Thyroid gland (tissue), 4 donors: ENCODE results near the gene CHRDL2.
"Not testable (repeated sequence)": the region's sequence is repeated elsewhere in the genome, so short reads cannot be mapped to it uniquely, and the experiment has no call there.

ENCODE experiments used
- CTCF ChIP-seq, 6 experiments: fragments of 200-600 bp in 3 of 6; fragments of 450-650 bp in 3 of 6; sonication (generic) in 3 of 6; IDR thresholded peaks; one replicate each; pipeline ENCODE4 v1.5.1; 2016 to 2019; ENCODE audit warnings: antibody characterized with exemption in 6 of 6, mild to moderate bottlenecking in 2 of 6, inconsistent platforms in 1 of 6, moderate library complexity in 1 of 6
- POLR2A ChIP-seq, 2 donors: fragments of 450-650 bp; IDR thresholded peaks; one replicate each; pipeline ENCODE4 v1.6.1; 2017; ENCODE audit warnings: antibody characterized with exemption in 2 of 2, mild to moderate bottlenecking in 2 of 2, moderate library complexity in 1 of 2

GRCh38 chr11:74768172-74768651 lies 37.0 kb upstream of the CHRDL2 start:
- TF ChIP-seq CTCF, POLR2A (IDR thresholded peaks at IDR 0.05): not testable (repeated sequence)
